Sigmoid colon (tissue), 4 donors: ENCODE measurements around the gene COL28A1.

ENCODE experiments used
- POLR2A ChIP-seq, 2 donors: fragments of 450-650 bp; IDR thresholded peaks; one replicate each; pipeline ENCODE4 v1.6.1; 2016; ENCODE audit warnings: antibody characterized with exemption in 2 of 2, mild to moderate bottlenecking in 2 of 2, moderate library complexity in 2 of 2
- POLR2AphosphoS5 ChIP-seq, 4 donors: sonication (generic); formaldehyde crosslinking; IDR thresholded peaks; one replicate each; pipeline ENCODE4 v1.6.1; 2017; ENCODE audit warnings: antibody characterized with exemption in 4 of 4
- TF ChIP-seq, protein P1 (sequence below), 4 experiments: fragments of 450-650 bp in 3 of 4; fragments of 200-600 bp in 1 of 4; IDR thresholded peaks; one replicate each; pipeline ENCODE4 v1.5.1; 2016 to 2019; ENCODE audit warnings: antibody characterized with exemption in 4 of 4, mild to moderate bottlenecking in 3 of 4, moderate library complexity in 2 of 4

DNA sequence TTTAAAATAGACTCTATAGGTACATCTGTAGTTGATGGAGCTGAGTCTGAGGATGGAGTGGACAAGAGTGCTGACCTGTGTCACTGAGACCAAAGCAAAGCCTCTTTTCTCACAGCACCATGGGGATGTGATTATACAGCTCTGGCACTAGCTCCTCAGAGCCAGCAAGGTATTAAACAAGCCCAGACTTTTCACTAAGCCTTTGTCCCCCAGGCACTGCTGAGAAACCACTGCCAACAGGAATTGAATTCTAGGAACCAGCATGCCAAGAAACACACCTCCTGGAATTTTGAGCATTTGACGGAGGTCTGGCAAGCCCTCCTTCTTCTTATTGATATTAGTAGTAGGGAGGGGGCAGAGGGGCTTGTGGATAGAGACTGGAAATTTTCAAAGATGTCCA, 206.3 kb downstream of the COL28A1 start:
- TF ChIP-seq, protein P1, sequence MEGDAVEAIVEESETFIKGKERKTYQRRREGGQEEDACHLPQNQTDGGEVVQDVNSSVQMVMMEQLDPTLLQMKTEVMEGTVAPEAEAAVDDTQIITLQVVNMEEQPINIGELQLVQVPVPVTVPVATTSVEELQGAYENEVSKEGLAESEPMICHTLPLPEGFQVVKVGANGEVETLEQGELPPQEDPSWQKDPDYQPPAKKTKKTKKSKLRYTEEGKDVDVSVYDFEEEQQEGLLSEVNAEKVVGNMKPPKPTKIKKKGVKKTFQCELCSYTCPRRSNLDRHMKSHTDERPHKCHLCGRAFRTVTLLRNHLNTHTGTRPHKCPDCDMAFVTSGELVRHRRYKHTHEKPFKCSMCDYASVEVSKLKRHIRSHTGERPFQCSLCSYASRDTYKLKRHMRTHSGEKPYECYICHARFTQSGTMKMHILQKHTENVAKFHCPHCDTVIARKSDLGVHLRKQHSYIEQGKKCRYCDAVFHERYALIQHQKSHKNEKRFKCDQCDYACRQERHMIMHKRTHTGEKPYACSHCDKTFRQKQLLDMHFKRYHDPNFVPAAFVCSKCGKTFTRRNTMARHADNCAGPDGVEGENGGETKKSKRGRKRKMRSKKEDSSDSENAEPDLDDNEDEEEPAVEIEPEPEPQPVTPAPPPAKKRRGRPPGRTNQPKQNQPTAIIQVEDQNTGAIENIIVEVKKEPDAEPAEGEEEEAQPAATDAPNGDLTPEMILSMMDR (IDR thresholded peaks at IDR 0.05): no peak
- no peak for TF ChIP-seq POLR2AphosphoS5 (IDR thresholded peaks at IDR 0.05)
- TF ChIP-seq POLR2A (IDR thresholded peaks at IDR 0.05): no peak
